GM18861 (cell line): ENCODE data around the gene TYW1B.
"Not testable (repeated sequence)": the region's sequence is repeated elsewhere in the genome, so short reads cannot be mapped to it uniquely, and the experiment has no call there.

ENCODE experiments used
- ATAC-seq: cut with Tn5 transposase; IDR thresholded peaks from one replicate; pipeline ENCODE4 v1.9.1; 2021; ENCODE audit not compliant: unreplicated experiment

Gene TYW1B

GRCh38 chr7:72632765-72633292 lies 195.2 kb downstream of the TYW1B start:
- not testable (repeated sequence) for ATAC-seq

- not testable (repeated sequence) for ATAC-seq
Observed at GRCh38 chr7:72628375-72628774, 199.6 kb downstream of the TYW1B start.

GRCh38 chr7:72626428-72627011 lies 201.5 kb downstream of the TYW1B start:
- ATAC-seq: not testable (repeated sequence)

GRCh38 chr7:72625721-72626423 lies 202.1 kb downstream of the TYW1B start:
- ATAC-seq: peak; percentile 66

GRCh38 chr7:72622532-72622931 lies 205.5 kb downstream of the TYW1B start:
- ATAC-seq: no peak

GRCh38 chr7:72621761-72622187 lies 206.2 kb downstream of the TYW1B start:
- ATAC-seq: not testable (repeated sequence)

- not testable (repeated sequence) for ATAC-seq
Observed at GRCh38 chr7:72620923-72621322, 207.1 kb downstream of the TYW1B start.

- ATAC-seq: not testable (repeated sequence)
Observed at GRCh38 chr7:72618435-72619180, 209.4 kb downstream of the TYW1B start.

- not testable (repeated sequence) for ATAC-seq
Observed at GRCh38 chr7:72609761-72610160, 218.2 kb downstream of the TYW1B start.

GRCh38 chr7:72607988-72608387 lies 220.0 kb downstream of the TYW1B start:
- not testable (repeated sequence) for ATAC-seq

GRCh38 chr7:72605863-72606431 lies 222.1 kb downstream of the TYW1B start:
- ATAC-seq: not testable (repeated sequence)

GRCh38 chr7:72604771-72605611 lies 223.0 kb downstream of the TYW1B start:
- ATAC-seq: not testable (repeated sequence)

GRCh38 chr7:72603476-72603875 lies 224.5 kb downstream of the TYW1B start:
- not testable (repeated sequence) for ATAC-seq

- no peak for ATAC-seq
Observed at GRCh38 chr7:72603073-72603472, 224.9 kb downstream of the TYW1B start.

GRCh38 chr7:72601683-72602082 lies 226.3 kb downstream of the TYW1B start:
- ATAC-seq: not testable (repeated sequence)

- ATAC-seq: not testable (repeated sequence)
Observed at GRCh38 chr7:72590023-72590422, 238.0 kb downstream of the TYW1B start.

- ATAC-seq: not testable (repeated sequence)
Observed at GRCh38 chr7:72587267-72587666, 240.7 kb downstream of the TYW1B start.

GRCh38 chr7:72584576-72584975 lies 243.4 kb downstream of the TYW1B start:
- not testable (repeated sequence) for ATAC-seq

- not testable (repeated sequence) for ATAC-seq
Observed at GRCh38 chr7:72583620-72584361, 244.2 kb downstream of the TYW1B start.
